Smooth muscle cell (in vitro differentiated cells): ENCODE results near the gene MAGI3. TPM values are rescaled to one million over a fixed set of nuclear protein-coding genes. Genes with fewer than 3 reads are reported as not detected.

ENCODE experiments used
- DNase-seq: peaks from one replicate; lab custom pipeline; 2025; ENCODE audit not compliant: unreplicated experiment; lab: John Stamatoyannopoulos, UW
- H2AFZ ChIP-seq: fragments of 200-600 bp; sonication (generic); 2 replicates; pipeline ENCODE4 v1.6.0; 2016; ENCODE audit warnings: antibody characterized with exemption, low read depth, mild to moderate bottlenecking
- H3F3A ChIP-seq: fragments of 200-600 bp; sonication (generic); 2 replicates; pipeline ENCODE4 v1.6.0; 2017; ENCODE audit warnings: antibody characterized with exemption, low read depth
- H3K27ac ChIP-seq: fragments of 200-600 bp; sonication (generic); 2 replicates; pipeline ENCODE4 v1.5.1; 2016; ENCODE audit warnings: low read depth, mild to moderate bottlenecking
- H3K27me3 ChIP-seq: fragments of 200-600 bp; sonication (generic); 2 replicates; pipeline ENCODE4 v1.6.1; 2016; ENCODE audit warnings: low read depth, mild to moderate bottlenecking
- H3K36me3 ChIP-seq: fragments of 200-600 bp; sonication (generic); 2 replicates; pipeline ENCODE4 v1.5.1; 2016; ENCODE audit warnings: low read depth
- H3K4me1 ChIP-seq: fragments of 200-600 bp; sonication (generic); 2 replicates; pipeline ENCODE4 v1.5.1; 2016; ENCODE audit warnings: low read depth
- H3K4me2 ChIP-seq: fragments of 200-600 bp; sonication (generic); 2 replicates; pipeline ENCODE4 v1.6.0; 2016; ENCODE audit warnings: mild to moderate bottlenecking
- H3K4me3 ChIP-seq: fragments of 200-600 bp; sonication (generic); 2 replicates; pipeline ENCODE4 v1.5.1; 2016; ENCODE audit warnings: mild to moderate bottlenecking
- H3K79me2 ChIP-seq: fragments of 200-600 bp; sonication (generic); 2 replicates; pipeline ENCODE4 v1.6.0; 2016; ENCODE audit warnings: low read depth, mild to moderate bottlenecking
- H3K9ac ChIP-seq: fragments of 200-600 bp; sonication (generic); 2 replicates; pipeline ENCODE4 v1.6.0; 2016; ENCODE audit warnings: low read depth
- H3K9me3 ChIP-seq: fragments of 200-600 bp; sonication (generic); replicated peaks from 2 replicates; pipeline ENCODE4 v1.5.1; 2016; ENCODE audit warnings: low read depth
- H4K20me1 ChIP-seq: fragments of 200-600 bp; sonication (generic); 2 replicates; pipeline ENCODE4 v1.6.0; 2016; ENCODE audit warnings: low read depth
- CTCF ChIP-seq: fragments of 200-600 bp; sonication (generic); IDR thresholded peaks from 2 replicates; pipeline ENCODE4 v1.5.1; 2017; ENCODE audit warnings: borderline replicate concordance, mild to moderate bottlenecking, antibody characterized with exemption; ENCODE audit not compliant: insufficient read depth, poor library complexity, severe bottlenecking
- WGBS: methylation state at CpG from one replicate; pipeline ENCODE4 v1.1.7; 2016; ENCODE audit warnings: low lambda C conversion rate; 5-methylcytosine and 5-hydroxymethylcytosine counted together
- polyA plus RNA-seq: library from polyadenylated mRNA; unstranded; fragments of >200 nt; fragmentation: Nextera tagmentation; extraction: Ambion mirVana; gene quantifications from 2 replicates; pipeline ENCODE4 v1.2.1, GENCODE V29; 2016
- total RNA-seq: library from RNA; depleted of rRNA; stranded (reverse); fragments of >200 nt; gene quantifications from 2 replicates; pipeline ENCODE4 v1.2.3, GENCODE V29; 2014

Gene MAGI3
- total and polyA plus RNA-seq, 2 experiments from 2014 or later: 10.9 to 19.1 TPM

- Histone ChIP-seq H3K4me3 (no peak overlapping the region), H3K36me3 (no peaks in the 10 kb centered on the region), H3K9ac (peak overlapping the region; percentile 75), H3K27me3 (no peaks in the 10 kb centered on the region), H2AFZ (no peak overlapping the region), H4K20me1 (no peaks in the 10 kb centered on the region), H3K27ac (peak overlapping the region; percentile 98), H3F3A (peaks cover 15% of the 10 kb centered on the region), H3K79me2 (peaks cover 75% of the 10 kb centered on the region), H3K4me1 (peaks cover 21% of the 10 kb centered on the region), H3K4me2 (peak overlapping the region; percentile 74), H3K9me3 (no peaks in the 10 kb centered on the region)
- no peak for DNase-seq
- WGBS: 32% methylated on average over 1 of the region's 1 CpG
- no peak for TF ChIP-seq CTCF
Measured at GRCh38 chr1:113534875-113535274, 144.6 kb downstream of the MAGI3 start.

- peak overlapping the region; percentile 34 for H3K9ac ChIP-seq
- peak overlapping the region; percentile 98 for H3K27ac ChIP-seq
Measured at GRCh38 chr1:113536182-113536780, 146.0 kb downstream of the MAGI3 start.

GRCh38 chr1:113538225-113538624, 147.9 kb downstream of the MAGI3 start:
- Histone ChIP-seq H3K36me3 (no peaks in the 10 kb centered on the region), H3K9ac (no peak overlapping the region), H3K4me1 (peaks cover 37% of the 10 kb centered on the region), H4K20me1 (no peaks in the 10 kb centered on the region), H2AFZ (no peak overlapping the region), H3K79me2 (peaks cover 53% of the 10 kb centered on the region), H3K4me3 (no peak overlapping the region), H3K27me3 (no peaks in the 10 kb centered on the region), H3K4me2 (no peak overlapping the region), H3F3A (peaks cover 15% of the 10 kb centered on the region), H3K9me3 (no peaks in the 10 kb centered on the region), H3K27ac (peak overlapping the region; percentile 39)
- TF ChIP-seq CTCF: no peak
- 76% methylated on average over 3 of the region's 3 CpGs for WGBS
- no peak for DNase-seq

More at GRCh38 chr1:113536182-113536780, 146.0 kb downstream of the MAGI3 start:
- no peak overlapping the region for H2AFZ ChIP-seq
- no peaks in the 10 kb centered on the region for H4K20me1 ChIP-seq
- no peaks in the 10 kb centered on the region for H3K36me3 ChIP-seq
- H3K9me3 ChIP-seq: no peaks in the 10 kb centered on the region
- no peak for DNase-seq
- peaks cover 70% of the 10 kb centered on the region for H3K79me2 ChIP-seq
- peaks cover 15% of the 10 kb centered on the region for H3F3A ChIP-seq
- peaks cover 23% of the 10 kb centered on the region for H3K4me1 ChIP-seq
- no peaks in the 10 kb centered on the region for H3K27me3 ChIP-seq
- WGBS: 72% methylated on average over 1 of the region's 1 CpG
- no peak overlapping the region for H3K4me3 ChIP-seq
- TF ChIP-seq CTCF: no peak
- peak overlapping the region; percentile 74 for H3K4me2 ChIP-seq

GRCh38 chr1:113540335-113540734, 150.0 kb downstream of the MAGI3 start:
- peaks cover 62% of the 10 kb centered on the region for H3K79me2 ChIP-seq
- H3K27me3 ChIP-seq: no peaks in the 10 kb centered on the region
- no peaks in the 10 kb centered on the region for H4K20me1 ChIP-seq
- H3K36me3 ChIP-seq: no peaks in the 10 kb centered on the region
- peak overlapping the region; percentile 61 for H3K4me2 ChIP-seq
- no peak for DNase-seq
- WGBS: 98% methylated on average over 3 of the region's 3 CpGs
- H3K9me3 ChIP-seq: no peaks in the 10 kb centered on the region
- no peak for TF ChIP-seq CTCF
- peaks cover 26% of the 10 kb centered on the region for H3K4me1 ChIP-seq
- H3K27ac ChIP-seq: peak overlapping the region; percentile 98
- H3K9ac ChIP-seq: no peak overlapping the region
- H2AFZ ChIP-seq: no peak overlapping the region
- H3K4me3 ChIP-seq: no peak overlapping the region
- peaks cover 6% of the 10 kb centered on the region for H3F3A ChIP-seq
